Epithelial cell of prostate (primary cell): Measurements from ENCODE around the gene GAPVD1.
A peak's percentile ranks its signal among the peaks of the same experiment; 100 is the strongest.

Experiments used
- DNase-seq: peaks from one replicate; pipeline ENCODE4 v3.0.0-alpha.2; 2011; ENCODE audit warnings: low read depth, low spot score
- H3K27ac ChIP-seq: fragments of 450-650 bp; 2 replicates; pipeline ENCODE4 v1.5.1; 2017; ENCODE audit warnings: mild to moderate bottlenecking

The GAPVD1 gene

GRCh38 chr9:125366676-125367075 is 105.0 kb downstream of the GAPVD1 start:
- DNase-seq: no peak

GRCh38 chr9:125370786-125371185 is 109.2 kb downstream of the GAPVD1 start:
- DNase-seq: no peak

More at GRCh38 chr9:125366676-125367075, 105.0 kb downstream of the GAPVD1 start:
- H3K27ac ChIP-seq: no peak overlapping the region

GRCh38 chr9:125372441-125373226 is 111.0 kb downstream of the GAPVD1 start:
- no peak overlapping the region for H3K27ac ChIP-seq

More at GRCh38 chr9:125370786-125371185, 109.2 kb downstream of the GAPVD1 start:
- H3K27ac ChIP-seq: no peak overlapping the region

GRCh38 chr9:125374443-125375309 is 113.0 kb downstream of the GAPVD1 start:
- H3K27ac ChIP-seq: no peak overlapping the region
- no peak for DNase-seq

More at GRCh38 chr9:125372441-125373226, 111.0 kb downstream of the GAPVD1 start:
- DNase-seq: no peak

GRCh38 chr9:125375820-125376219 is 114.2 kb downstream of the GAPVD1 start:
- no peak for DNase-seq

GRCh38 chr9:125376261-125377226 is 114.9 kb downstream of the GAPVD1 start:
- no peak overlapping the region for H3K27ac ChIP-seq
- no peak for DNase-seq

More at GRCh38 chr9:125375820-125376219, 114.2 kb downstream of the GAPVD1 start:
- H3K27ac ChIP-seq: no peak overlapping the region

GRCh38 chr9:125377584-125378250 is 116.1 kb downstream of the GAPVD1 start:
- no peak overlapping the region for H3K27ac ChIP-seq
- no peak for DNase-seq

- no peak overlapping the region for H3K27ac ChIP-seq
- no peak for DNase-seq
Measured at GRCh38 chr9:125378778-125379177, 117.2 kb downstream of the GAPVD1 start.

GRCh38 chr9:125379208-125379607 is 117.6 kb downstream of the GAPVD1 start:
- DNase-seq: no peak
- H3K27ac ChIP-seq: no peak overlapping the region

GRCh38 chr9:125380406-125380805 is 118.8 kb downstream of the GAPVD1 start:
- no peak overlapping the region for H3K27ac ChIP-seq
- no peak for DNase-seq

GRCh38 chr9:125387861-125388524 is 126.4 kb downstream of the GAPVD1 start:
- H3K27ac ChIP-seq: no peak overlapping the region
- no peak for DNase-seq

- DNase-seq: no peak
Measured at GRCh38 chr9:125388978-125389377, 127.4 kb downstream of the GAPVD1 start.

GRCh38 chr9:125391704-125392103 is 130.1 kb downstream of the GAPVD1 start:
- no peak for DNase-seq
- H3K27ac ChIP-seq: no peak overlapping the region

More at GRCh38 chr9:125388978-125389377, 127.4 kb downstream of the GAPVD1 start:
- no peak overlapping the region for H3K27ac ChIP-seq

GRCh38 chr9:125393426-125393825 is 131.8 kb downstream of the GAPVD1 start:
- H3K27ac ChIP-seq: no peak overlapping the region
- peak; percentile 29 for DNase-seq

- H3K27ac ChIP-seq: no peak overlapping the region
- no peak for DNase-seq
Measured at GRCh38 chr9:125396799-125397198, 135.2 kb downstream of the GAPVD1 start.

GRCh38 chr9:125397736-125398135 is 136.1 kb downstream of the GAPVD1 start:
- no peak overlapping the region for H3K27ac ChIP-seq
- DNase-seq: no peak

GRCh38 chr9:125398243-125398642 is 136.6 kb downstream of the GAPVD1 start:
- no peak for DNase-seq
- H3K27ac ChIP-seq: no peak overlapping the region

GRCh38 chr9:125399165-125399564 is 137.5 kb downstream of the GAPVD1 start:
- H3K27ac ChIP-seq: no peak overlapping the region

GRCh38 chr9:125399666-125400065 is 138.0 kb downstream of the GAPVD1 start:
- no peak overlapping the region for H3K27ac ChIP-seq
- no peak for DNase-seq

More at GRCh38 chr9:125399165-125399564, 137.5 kb downstream of the GAPVD1 start:
- no peak for DNase-seq
